Measurements from ENCODE around the gene SNIP1.
"Not testable (repeated sequence)": the region's sequence is repeated elsewhere in the genome, so short reads cannot be mapped to it uniquely, and the experiment has no call there.

SNIP1 gene

GRCh38 chr1:37559080-37559479, 5.0 kb upstream of the SNIP1 start:
- DNase-seq, result no peak

- no peak for DNase-seq
Observed at GRCh38 chr1:37558411-37558810, 4.3 kb upstream of the SNIP1 start.

GRCh38 chr1:37557402-37557801, 3.3 kb upstream of the SNIP1 start:
- no peak for DNase-seq

DNA sequence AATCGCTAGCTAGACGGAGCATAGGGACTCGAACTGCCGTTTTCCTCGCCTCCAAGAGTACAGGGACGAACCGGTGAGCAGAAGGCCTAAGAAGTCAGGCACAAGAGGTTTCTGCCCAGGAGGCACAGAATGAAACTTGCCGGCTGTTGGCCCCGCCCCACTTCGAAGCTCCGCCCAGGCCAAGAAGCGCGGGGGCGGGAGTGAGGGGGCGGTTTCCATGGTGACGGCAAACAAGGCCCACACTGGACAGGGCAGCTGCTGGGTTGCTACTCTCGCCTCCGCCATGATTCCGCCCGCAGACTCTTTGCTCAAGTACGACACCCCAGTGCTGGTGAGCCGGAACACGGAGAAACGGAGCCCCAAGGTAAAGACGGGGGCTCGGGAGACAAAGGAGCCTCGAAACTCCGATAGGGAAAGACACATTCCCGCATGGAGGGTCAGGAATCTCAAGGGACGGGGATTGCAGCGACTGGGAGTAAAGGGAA, 2.7 kb upstream of the SNIP1 start, which contains the start of gene DNALI1:
TSS of gene DNALI1 (plus strand) at position 229 of the 485 bp plus-strand sequence. CDS start at position 284, 55 bp downstream.
- DNase-seq, result no peak

GRCh38 chr1:37553598-37553926, 531 bp downstream of the SNIP1 start:
- DNase-seq, result no peak

DNA sequence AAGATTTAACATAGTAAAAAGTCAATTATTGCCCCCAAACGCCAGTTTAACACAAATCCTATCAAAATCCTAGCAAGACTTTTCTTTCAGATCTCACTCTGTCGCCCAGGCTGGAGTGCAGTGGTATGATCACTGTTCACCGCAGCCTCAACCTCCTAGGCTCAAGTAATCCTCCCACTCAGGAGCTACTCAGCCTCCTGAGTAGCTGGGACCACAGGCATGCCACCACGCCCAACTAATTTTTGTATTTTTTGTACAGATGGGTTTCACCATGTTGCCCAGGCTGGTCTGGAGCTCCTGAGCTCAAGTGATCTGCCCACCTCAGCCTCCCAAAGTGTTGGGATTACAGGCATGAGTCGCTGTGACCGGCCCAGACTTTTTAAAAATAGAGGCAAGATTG, 4.8 kb downstream of the SNIP1 start:
- DNase-seq, result no peak

GRCh38 chr1:37545019-37545418, 9.1 kb downstream of the SNIP1 start:
- no peak for DNase-seq

DNA sequence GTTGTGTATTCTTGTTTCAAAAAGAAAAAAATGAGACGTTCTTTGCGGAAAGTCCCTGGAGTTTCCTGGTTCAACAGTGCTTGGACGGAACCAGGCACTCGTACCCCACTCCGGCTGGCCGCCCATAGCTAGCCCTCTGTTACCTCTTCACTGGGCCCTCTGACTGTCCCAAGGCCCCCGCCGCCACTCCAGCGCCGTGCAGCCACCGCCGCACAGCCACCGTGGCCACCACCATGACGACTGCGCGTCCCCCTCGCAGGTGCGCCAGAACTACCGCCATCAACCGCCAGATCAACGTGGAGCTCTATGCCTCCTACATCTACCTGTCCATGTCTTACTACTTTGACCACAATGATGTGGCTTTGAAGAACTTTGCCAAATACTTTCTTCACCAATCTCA, 9.6 kb downstream of the SNIP1 start:
- DNase-seq, result no peak

DNA sequence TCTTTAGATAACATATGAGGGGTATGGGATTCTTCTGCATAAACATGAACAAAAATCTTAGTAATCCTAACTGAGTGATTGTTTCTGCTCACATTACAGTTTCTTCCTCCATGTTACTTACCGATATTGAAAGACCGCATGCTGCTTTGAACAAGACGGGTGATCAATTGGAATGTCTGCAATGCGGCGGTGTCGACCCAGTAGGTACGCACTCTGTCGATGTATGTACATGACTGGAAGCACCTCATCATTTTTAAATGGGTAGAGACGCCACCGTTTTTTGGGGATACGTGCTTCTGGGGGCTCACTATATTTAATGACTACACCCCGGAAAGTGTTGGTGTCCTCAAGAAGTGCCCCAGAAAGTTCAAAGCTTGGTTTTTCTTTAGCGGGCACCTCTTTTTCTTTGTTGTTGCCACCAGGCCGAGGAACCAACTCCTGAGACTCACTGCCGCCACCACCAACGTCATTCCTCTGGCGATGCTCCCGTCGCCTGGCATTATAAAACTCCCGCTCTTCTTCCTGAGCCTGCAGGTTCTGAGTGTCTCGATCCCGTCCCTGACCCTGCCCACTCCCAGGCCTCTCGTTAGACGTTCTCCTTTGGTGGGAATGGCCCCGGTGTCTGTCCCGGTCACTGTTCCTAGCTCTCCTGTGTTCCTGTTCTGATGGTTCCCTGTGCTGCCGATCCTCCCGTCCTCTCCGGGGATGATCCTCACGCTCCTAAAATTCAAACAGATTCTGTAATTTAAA, 13.9 kb downstream of the SNIP1 start:
- DNase-seq, result no peak

DNA sequence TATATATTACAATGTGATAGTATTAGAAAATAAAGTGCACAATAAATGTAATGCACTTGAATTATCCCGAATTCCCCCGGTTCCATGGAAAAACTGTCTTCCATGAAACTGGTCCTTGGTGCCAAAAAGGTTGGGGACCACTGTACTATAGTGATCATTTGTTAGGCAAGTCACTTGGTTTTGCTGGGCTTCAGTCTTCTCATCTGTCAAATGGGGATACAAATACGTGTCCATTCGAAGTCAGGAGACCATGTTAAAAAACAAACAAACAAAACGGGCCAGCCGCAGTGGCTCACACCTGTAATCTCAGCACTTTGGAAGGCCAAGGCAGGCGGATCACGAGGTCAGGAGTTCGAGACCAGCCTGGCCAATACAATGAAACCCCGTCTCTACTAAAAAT, 14.9 kb downstream of the SNIP1 start:
- not testable (repeated sequence) for DNase-seq

DNA sequence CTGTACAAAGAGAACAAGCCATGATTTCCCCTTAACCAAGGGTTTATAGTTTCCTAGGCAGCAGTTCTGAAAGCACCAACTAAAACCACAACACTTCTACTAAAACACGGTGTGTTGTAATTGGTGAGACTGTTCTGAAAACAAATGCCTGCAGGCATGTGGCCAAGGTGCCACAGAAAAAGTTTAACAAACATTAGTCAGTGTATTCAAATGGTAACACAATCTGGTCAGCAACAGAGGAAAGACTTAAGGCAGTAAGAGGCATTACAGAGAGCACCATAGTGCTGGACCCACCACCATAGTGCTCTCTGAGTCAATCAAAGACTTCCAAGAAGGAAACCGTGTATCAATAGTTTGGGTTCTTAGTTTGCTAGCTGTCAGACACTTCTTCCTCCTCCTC, 16.7 kb downstream of the SNIP1 start:
- no peak for DNase-seq

GRCh38 chr1:37533317-37534093, 20.6 kb downstream of the SNIP1 start:
- no peak for DNase-seq

- not testable (repeated sequence) for DNase-seq
Observed at GRCh38 chr1:37532418-37533156, 21.5 kb downstream of the SNIP1 start.

GRCh38 chr1:37529888-37530287, 24.2 kb downstream of the SNIP1 start:
- not testable (repeated sequence) for DNase-seq

GRCh38 chr1:37519613-37520012, 34.5 kb downstream of the SNIP1 start:
- no peak for DNase-seq

DNA sequence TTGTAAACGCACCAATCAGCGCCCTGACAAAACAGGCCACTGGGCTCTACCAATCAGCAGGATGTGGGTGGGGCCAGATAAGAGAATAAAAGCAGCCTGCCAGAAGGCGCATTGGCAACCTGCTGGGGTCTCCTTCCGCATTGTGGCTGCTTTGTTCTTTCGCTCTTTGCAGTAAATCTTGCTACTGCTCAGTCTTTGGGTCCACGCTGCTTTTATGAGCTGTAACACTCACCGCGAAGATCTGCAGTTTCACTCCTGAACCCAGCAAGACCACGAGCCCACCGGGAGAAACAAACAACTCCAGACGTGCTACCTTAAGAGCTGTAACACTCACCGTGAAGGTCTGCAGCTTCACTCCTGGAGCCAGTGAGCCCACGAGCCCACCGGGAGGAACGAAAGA, 35.2 kb downstream of the SNIP1 start:
- DNase-seq, result not testable (repeated sequence)

GRCh38 chr1:37518241-37518640, 35.9 kb downstream of the SNIP1 start:
- not testable (repeated sequence) for DNase-seq

- no peak for DNase-seq
Observed at GRCh38 chr1:37517569-37517968, 36.5 kb downstream of the SNIP1 start.

GRCh38 chr1:37515185-37516034, 38.7 kb downstream of the SNIP1 start:
- DNase-seq, result no peak

DNA sequence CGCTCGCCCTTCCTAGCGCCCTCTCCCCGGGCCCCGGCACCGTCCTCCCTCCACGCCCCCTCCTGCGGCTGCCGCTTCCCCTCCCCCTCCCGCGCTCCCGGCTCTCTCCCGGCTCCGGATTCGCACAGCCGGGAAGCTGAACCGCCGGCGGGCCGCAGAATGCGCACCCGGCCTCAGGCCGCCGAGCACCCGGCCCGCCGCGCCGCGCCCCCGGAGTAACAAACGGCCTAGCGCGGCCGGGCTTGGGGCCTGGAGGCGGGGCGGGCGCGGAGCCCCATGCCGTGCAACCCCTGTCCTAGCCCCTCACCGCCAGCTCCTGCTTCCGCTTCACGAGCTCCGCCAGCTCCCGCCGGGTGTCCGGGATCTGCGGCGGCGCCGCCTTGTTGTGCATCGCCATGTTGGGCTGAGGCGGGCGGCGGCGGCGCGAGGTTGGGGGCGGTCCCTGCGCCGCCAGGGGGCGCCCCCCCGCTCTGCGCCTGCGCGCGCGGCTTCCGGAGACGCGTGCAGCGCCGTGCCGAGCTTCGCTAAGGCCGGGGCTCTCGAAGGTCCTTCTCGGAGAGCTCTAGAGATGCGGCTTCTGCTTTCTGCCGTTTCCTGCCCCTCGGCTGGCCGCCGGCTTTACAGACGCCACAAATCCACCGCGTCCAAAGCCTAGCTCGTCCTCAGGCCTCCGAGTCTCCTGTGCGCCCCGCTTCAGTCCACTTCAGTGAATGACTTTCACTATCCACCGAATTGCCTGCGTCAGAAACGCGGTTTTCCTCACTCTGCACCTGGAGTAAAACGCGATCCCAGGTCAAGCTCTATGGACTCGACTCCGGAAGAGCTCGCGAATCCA, 39.5 kb downstream of the SNIP1 start, which contains the start of gene MEAF6:
TSS of gene MEAF6 (minus strand) at position 417 of the 835 bp plus-strand sequence. CDS start at position 397, 20 bp downstream.
- DNase-seq, result peak; percentile 75 to 81

DNA sequence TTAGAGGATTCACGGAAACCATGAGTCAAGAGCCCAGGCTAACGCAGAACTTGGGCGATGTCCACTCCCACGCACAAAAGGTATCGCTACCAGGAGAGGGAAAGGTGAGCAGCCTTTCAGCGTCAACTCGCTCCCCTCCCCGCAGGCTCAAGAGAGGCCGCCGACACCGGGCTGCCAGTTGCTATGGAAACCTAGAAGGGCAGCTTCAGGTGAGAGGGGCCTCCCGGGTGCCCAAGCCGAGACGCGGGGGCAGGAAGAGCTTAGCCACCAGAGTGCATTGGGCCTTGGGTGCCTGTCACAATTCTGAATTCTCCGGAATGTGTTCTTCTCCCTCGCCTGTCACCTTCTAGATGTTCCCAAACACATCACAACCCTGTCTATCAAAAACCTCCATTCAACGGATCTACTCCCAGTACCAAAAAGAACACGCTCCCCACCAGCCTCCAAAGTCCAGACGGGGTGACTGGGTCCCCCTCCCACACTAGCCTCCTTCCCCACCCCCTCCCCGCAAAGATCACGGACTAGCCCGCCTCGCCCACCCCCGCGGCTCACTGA, 40.2 kb downstream of the SNIP1 start:
- no peak for DNase-seq

Measured in AML-193 (cell line).